ENCODE results near the gene OR6K3. TPM values are rescaled to one million over a fixed set of nuclear protein-coding genes. Genes with fewer than 3 reads are reported as not detected.

OR6K3 gene
- polyA plus RNA-seq, 1 donor (not counting 4 experiments of a cell fraction or from before 2014, with no cell fraction given) = not detected

GRCh38 chr1:158732524-158732923 is 12.0 kb upstream of the OR6K3 start:
- Histone ChIP-seq H3K9me3 (ENCODE audit: control insufficient read depth, low read depth, low read length) (no peaks in the 10 kb centered on the region), H3K27me3 (ENCODE audit: control insufficient read depth, extremely low read depth, insufficient read depth, low read length) (no peaks in the 10 kb centered on the region), H3K4me2 (ENCODE audit: control insufficient read depth, extremely low read depth, insufficient read depth, low read depth, low read length) (no peak overlapping the region), H3K27ac (ENCODE audit: control insufficient read depth, insufficient read depth, low read length) (no peak overlapping the region), H3K79me2 (ENCODE audit: control insufficient read depth, insufficient read depth, low read length) (no peaks in the 10 kb centered on the region), H3K4me1 (ENCODE audit: control insufficient read depth, extremely low read depth, insufficient read depth, low read length) (no peaks in the 10 kb centered on the region), H3K4me3 (ENCODE audit: control insufficient read depth in 2 of 3, extremely low read depth in 1 of 3, insufficient read depth in 2 of 3, low read depth in 1 of 3, low read length in 3 of 3) (no peak overlapping the region), H2AFZ (ENCODE audit: control insufficient read depth, low read length) (no peak overlapping the region), H4K20me1 (ENCODE audit: control insufficient read depth, extremely low read depth, insufficient read depth, low read length) (no peaks in the 10 kb centered on the region), H3K9ac (ENCODE audit: control insufficient read depth, extremely low read depth, insufficient read depth, low read length) (no peak overlapping the region), H3K9me1 (ENCODE audit: control insufficient read depth, extremely low read depth, insufficient read depth, low read length) (no peaks in the 10 kb centered on the region), H3K36me3 (ENCODE audit: control insufficient read depth in 2 of 2, extremely low read depth in 1 of 2, insufficient read depth in 2 of 2, low read length in 2 of 2) (no peaks in the 10 kb centered on the region)
- DNase-seq (ENCODE audit: low read depth, low spot score) (no peak), FAIRE-seq (no peak)
- dilution Hi-C loops (cut with MboI; ENCODE audit: extremely low pct_ligation_motif_present, low sequenced_read_pairs) = no loop called here
- TF ChIP-seq CTCF (optimal IDR thresholded peaks at IDR 0.05 in 1 of 3, IDR thresholded peaks at IDR 0.05 in 1 of 3, conservative IDR thresholded peaks at IDR 0.05 in 1 of 3; ENCODE audit: extremely low read depth in 1 of 3, insufficient read depth in 2 of 3, low read length in 3 of 3) (no peak), EZH2 (IDR thresholded peaks at IDR 0.05; ENCODE audit: low read length) (no peak)

- H3K27me3 ChIP-seq (ENCODE audit: control insufficient read depth, extremely low read depth, insufficient read depth, low read length) = no peaks in the 10 kb centered on the region
- H3K4me1 ChIP-seq (ENCODE audit: control insufficient read depth, extremely low read depth, insufficient read depth, low read length) = no peaks in the 10 kb centered on the region
- DNase-seq (ENCODE audit: low read depth, low spot score) (no peak), FAIRE-seq (no peak)
- no peak overlapping the region for H3K4me3 ChIP-seq (ENCODE audit: control insufficient read depth in 2 of 3, extremely low read depth in 1 of 3, insufficient read depth in 2 of 3, low read depth in 1 of 3, low read length in 3 of 3)
- TF ChIP-seq CTCF (optimal IDR thresholded peaks at IDR 0.05 in 1 of 3, IDR thresholded peaks at IDR 0.05 in 1 of 3, conservative IDR thresholded peaks at IDR 0.05 in 1 of 3; ENCODE audit: extremely low read depth in 1 of 3, insufficient read depth in 2 of 3, low read length in 3 of 3) (no peak), EZH2 (IDR thresholded peaks at IDR 0.05; ENCODE audit: low read length) (no peak)
- no peak overlapping the region for H3K4me2 ChIP-seq (ENCODE audit: control insufficient read depth, extremely low read depth, insufficient read depth, low read depth, low read length)
- dilution Hi-C loops (cut with MboI; ENCODE audit: extremely low pct_ligation_motif_present, low sequenced_read_pairs) = no loop called here
- H3K9me3 ChIP-seq (ENCODE audit: control insufficient read depth, low read depth, low read length) = no peaks in the 10 kb centered on the region
- no peaks in the 10 kb centered on the region for H3K9me1 ChIP-seq (ENCODE audit: control insufficient read depth, extremely low read depth, insufficient read depth, low read length)
- H3K9ac ChIP-seq (ENCODE audit: control insufficient read depth, extremely low read depth, insufficient read depth, low read length) = no peak overlapping the region
- H2AFZ ChIP-seq (ENCODE audit: control insufficient read depth, low read length) = no peak overlapping the region
- H3K36me3 ChIP-seq (ENCODE audit: control insufficient read depth in 2 of 2, extremely low read depth in 1 of 2, insufficient read depth in 2 of 2, low read length in 2 of 2) = no peaks in the 10 kb centered on the region
- no peaks in the 10 kb centered on the region for H4K20me1 ChIP-seq (ENCODE audit: control insufficient read depth, extremely low read depth, insufficient read depth, low read length)
- no peak overlapping the region for H3K27ac ChIP-seq (ENCODE audit: control insufficient read depth, insufficient read depth, low read length)
- no peaks in the 10 kb centered on the region for H3K79me2 ChIP-seq (ENCODE audit: control insufficient read depth, insufficient read depth, low read length)
Measured at GRCh38 chr1:158731707-158732106, 11.2 kb upstream of the OR6K3 start.

Measured in keratinocyte (primary cell).